Left ventricle myocardium inferior (tissue), 1 donor: ENCODE results near the gene MTIF2. TPM values are rescaled to one million over a fixed set of nuclear protein-coding genes. Genes with fewer than 3 reads are reported as not detected.
"Not testable (repeated sequence)": the region's sequence is repeated elsewhere in the genome, so short reads cannot be mapped to it uniquely, and the experiment has no call there.

Experiments used
- DNase-seq: peaks from one replicate; pipeline ENCODE4 v3.0.0-alpha.2; 2020
- H3K27ac ChIP-seq: fragments of 200-600 bp; replicated peaks from 2 replicates; pipeline ENCODE4 v1.8.0; 2021
- H3K27me3 ChIP-seq: fragments of 200-600 bp; 2 replicates; pipeline ENCODE4 v1.8.0; 2021; ENCODE audit warnings: low read depth
- H3K36me3 ChIP-seq: fragments of 200-600 bp; 2 replicates; pipeline ENCODE4 v1.8.0; 2021
- H3K4me1 ChIP-seq: fragments of 200-600 bp; 2 replicates; pipeline ENCODE4 v1.8.0; 2021
- H3K4me3 ChIP-seq: fragments of 200-600 bp; 2 replicates; pipeline ENCODE4 v1.8.0; 2021; ENCODE audit warnings: mild to moderate bottlenecking, moderate library complexity
- H3K9me3 ChIP-seq: fragments of 200-600 bp; replicated peaks from 2 replicates; pipeline ENCODE4 v1.8.0; 2021
- intact Hi-C: fragments of 100-400 bp; cut with micrococcal nuclease; formaldehyde crosslinking; loops from one replicate; pipeline ENCODE4 v1.11.0; 2022
- total RNA-seq: library from RNA; stranded (reverse); fragmentation: NEBNext Ultra II Directional; extraction: Animal tissue kit (Norgen Biotek cat#: 25700); gene quantifications from one replicate; pipeline ENCODE4 v1.2.1, GENCODE V29; 2021
- TF ChIP-seq, protein P1 (sequence below): fragments of 200-600 bp; IDR thresholded peaks from 2 replicates; pipeline ENCODE4 v1.8.0; 2021; ENCODE audit warnings: antibody characterized with exemption, mild to moderate bottlenecking, borderline replicate concordance
- donor health status: DM: no; HTN: yes; CAD: no; lungs with severe emphysema.

Gene MTIF2
- total RNA-seq, 1 donor from 2014 or later, result 53.0 TPM

DNA sequence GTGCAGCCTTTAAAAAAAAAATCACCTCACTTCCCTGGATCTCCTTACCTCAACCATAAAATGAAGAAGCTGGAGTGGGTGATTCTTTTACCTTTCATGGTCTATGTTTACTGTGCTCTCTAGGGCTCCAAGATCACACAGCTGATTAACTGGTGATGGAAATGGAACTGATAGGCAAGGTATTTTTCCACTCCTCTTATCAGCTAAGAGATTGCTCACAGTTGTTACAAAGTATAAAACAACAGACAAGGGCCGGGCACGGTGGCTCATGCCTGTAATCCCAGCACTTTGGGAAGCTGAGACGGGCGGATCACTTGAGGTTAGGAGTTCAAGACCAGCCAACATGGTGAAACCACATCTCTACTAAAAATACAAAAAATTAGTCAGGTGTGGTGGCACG is 22.0 kb downstream of the MTIF2 start:
- no peak for DNase-seq
- peaks cover 97% of the 10 kb centered on the region for H3K36me3 ChIP-seq

DNA sequence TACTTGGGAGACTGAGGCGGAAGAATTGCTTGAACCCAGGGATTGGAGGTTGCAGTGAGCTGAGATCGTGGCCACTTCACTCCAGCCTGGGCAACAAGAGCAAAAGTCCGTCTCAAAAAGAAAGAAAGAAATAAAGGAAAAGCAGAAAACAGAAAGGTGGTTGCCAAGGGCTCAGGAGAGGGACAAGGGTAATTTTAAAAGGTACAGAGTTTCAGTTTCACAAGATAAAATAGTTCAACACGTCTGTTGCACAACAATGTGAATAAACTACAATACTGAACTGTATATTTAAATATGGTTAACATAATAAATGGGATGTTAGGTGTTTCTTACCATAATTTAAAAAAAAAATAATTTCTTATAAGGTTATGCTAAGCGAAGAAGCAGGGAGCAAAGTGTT is 23.6 kb downstream of the MTIF2 start:
- Histone ChIP-seq H3K27ac (no peak overlapping the region), H3K27me3 (no peaks in the 10 kb centered on the region), H3K9me3 (no peaks in the 10 kb centered on the region), H3K36me3 (peaks cover 94% of the 10 kb centered on the region), H3K4me3 (no peak overlapping the region), H3K4me1 (no peaks in the 10 kb centered on the region)
- TF ChIP-seq, protein P1, sequence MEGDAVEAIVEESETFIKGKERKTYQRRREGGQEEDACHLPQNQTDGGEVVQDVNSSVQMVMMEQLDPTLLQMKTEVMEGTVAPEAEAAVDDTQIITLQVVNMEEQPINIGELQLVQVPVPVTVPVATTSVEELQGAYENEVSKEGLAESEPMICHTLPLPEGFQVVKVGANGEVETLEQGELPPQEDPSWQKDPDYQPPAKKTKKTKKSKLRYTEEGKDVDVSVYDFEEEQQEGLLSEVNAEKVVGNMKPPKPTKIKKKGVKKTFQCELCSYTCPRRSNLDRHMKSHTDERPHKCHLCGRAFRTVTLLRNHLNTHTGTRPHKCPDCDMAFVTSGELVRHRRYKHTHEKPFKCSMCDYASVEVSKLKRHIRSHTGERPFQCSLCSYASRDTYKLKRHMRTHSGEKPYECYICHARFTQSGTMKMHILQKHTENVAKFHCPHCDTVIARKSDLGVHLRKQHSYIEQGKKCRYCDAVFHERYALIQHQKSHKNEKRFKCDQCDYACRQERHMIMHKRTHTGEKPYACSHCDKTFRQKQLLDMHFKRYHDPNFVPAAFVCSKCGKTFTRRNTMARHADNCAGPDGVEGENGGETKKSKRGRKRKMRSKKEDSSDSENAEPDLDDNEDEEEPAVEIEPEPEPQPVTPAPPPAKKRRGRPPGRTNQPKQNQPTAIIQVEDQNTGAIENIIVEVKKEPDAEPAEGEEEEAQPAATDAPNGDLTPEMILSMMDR, result no peak
- intact Hi-C loops, result no loop called here
- DNase-seq, result no peak

More for the DNA sequence above, 22.0 kb downstream of the MTIF2 start:
- H3K4me1 ChIP-seq, result no peaks in the 10 kb centered on the region
- no peaks in the 10 kb centered on the region for H3K27me3 ChIP-seq
- no peak overlapping the region for H3K27ac ChIP-seq
- H3K4me3 ChIP-seq, result no peak overlapping the region
- TF ChIP-seq, protein P1, result no peak
- no peaks in the 10 kb centered on the region for H3K9me3 ChIP-seq
- intact Hi-C loops, result no loop called here

DNA sequence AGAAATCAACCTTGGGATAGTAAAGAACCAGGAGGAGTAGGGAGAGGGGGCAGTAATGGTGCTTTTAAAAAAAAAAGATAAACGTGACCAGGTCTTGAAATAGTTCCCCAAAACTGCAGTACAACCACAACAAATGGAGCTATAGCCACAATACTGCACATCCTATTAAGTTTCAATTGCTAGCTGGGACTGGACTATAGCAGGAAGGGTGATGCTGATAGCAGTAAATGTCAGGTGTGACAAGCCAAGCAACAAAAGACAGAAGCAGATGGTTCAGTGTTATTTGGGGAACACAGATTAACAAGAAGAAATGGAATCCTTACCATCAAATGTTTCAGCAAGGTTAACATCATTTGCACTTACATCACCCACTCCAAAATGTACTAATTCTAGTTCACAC is 26.4 kb downstream of the MTIF2 start:
- H3K27me3 ChIP-seq, result no peaks in the 10 kb centered on the region
- H3K9me3 ChIP-seq, result no peaks in the 10 kb centered on the region
- TF ChIP-seq, protein P1, result no peak
- intact Hi-C loops, result no loop called here
- no peak overlapping the region for H3K27ac ChIP-seq
- peaks cover 97% of the 10 kb centered on the region for H3K36me3 ChIP-seq
- H3K4me1 ChIP-seq, result no peaks in the 10 kb centered on the region
- no peak for DNase-seq
- no peak overlapping the region for H3K4me3 ChIP-seq

DNA sequence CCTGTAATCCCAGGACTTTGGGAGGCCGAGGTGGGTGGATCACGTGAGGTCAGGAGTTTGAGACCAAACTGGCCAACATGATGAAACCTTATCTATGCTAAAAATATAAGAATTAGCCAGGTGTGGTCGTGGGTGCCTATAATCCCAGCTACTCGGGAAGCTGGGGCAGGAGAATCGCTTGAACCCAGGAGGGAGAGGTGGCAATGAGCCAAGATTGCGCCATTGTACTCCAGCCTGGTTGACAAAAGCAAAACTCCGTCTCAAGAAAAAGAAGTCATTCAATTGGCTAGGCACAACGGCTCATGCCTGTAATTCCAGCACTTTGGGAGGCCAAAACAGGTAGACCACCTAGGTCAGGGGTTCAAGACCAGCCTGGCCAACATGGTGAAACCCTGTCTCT is 27.4 kb downstream of the MTIF2 start:
- H3K27ac ChIP-seq, intact Hi-C loops, H3K4me3 ChIP-seq, H3K4me1 ChIP-seq, H3K27me3 ChIP-seq, H3K9me3 ChIP-seq, DNase-seq: not testable (repeated sequence)
- peaks cover 96% of the 10 kb centered on the region for H3K36me3 ChIP-seq

DNA sequence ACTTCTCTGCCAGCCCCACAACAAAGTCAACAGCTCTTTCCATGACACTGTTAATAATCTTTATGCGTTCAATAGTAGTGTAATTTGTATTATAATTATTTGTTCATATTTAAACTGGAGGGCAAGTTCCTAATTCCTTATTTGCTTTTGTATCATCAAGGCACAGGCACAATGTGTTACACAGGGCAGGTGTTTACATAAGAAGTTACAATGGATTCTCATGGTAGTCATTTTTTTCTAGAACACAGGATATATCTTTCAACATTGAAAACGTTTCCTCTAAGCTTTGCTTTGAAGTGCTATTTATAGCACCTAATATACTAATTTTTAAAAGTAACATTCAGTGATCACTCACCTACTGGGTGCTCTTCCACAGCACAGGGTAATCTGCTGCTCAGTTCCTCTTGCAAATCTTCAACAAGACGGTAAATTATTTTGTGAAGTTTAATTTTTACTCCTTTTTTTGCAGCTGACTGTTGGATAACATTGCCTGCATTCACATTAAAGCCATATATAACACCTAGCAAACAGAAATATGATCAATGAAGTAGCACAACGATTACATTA is 29.3 kb downstream of the MTIF2 start:
- Histone ChIP-seq H3K27me3 (no peaks in the 10 kb centered on the region), H3K36me3 (peaks cover 96% of the 10 kb centered on the region), H3K9me3 (no peaks in the 10 kb centered on the region), H3K27ac (no peak overlapping the region), H3K4me1 (peaks cover 4% of the 10 kb centered on the region), H3K4me3 (no peak overlapping the region)
- no peak for DNase-seq
- intact Hi-C loops, result no loop called here
- TF ChIP-seq, protein P1, result no peak

DNA sequence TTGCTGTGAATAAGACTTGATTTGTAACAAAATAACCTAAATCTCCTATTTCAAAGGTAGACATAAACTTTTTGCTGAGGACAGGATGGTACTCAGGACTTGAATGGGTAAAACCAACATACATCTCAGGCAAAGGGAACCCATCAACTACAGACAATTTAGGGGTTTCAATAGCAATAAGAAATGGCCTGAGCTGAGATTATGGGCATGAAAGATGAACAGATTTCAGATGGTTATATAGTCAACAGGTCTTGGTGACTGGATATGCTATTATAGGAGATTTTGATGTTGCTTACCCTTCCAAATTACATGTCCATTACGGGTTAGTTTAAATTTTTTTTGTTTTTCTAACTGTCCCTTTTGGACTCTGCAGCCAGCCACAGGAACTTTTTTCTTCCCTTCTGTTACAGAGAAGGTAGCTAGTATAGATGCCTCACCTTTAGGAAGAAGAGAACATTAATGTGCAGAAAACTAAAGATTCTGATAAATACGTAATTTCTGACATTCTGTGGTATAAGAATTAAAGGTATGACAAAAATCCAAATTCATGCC is 32.0 kb downstream of the MTIF2 start:
- Histone ChIP-seq H3K27ac (no peak overlapping the region), H3K4me1 (peaks cover 26% of the 10 kb centered on the region), H3K4me3 (no peak overlapping the region), H3K36me3 (peaks cover 78% of the 10 kb centered on the region), H3K9me3 (no peaks in the 10 kb centered on the region), H3K27me3 (no peaks in the 10 kb centered on the region)
- intact Hi-C loops, result no loop called here
- TF ChIP-seq, protein P1, result no peak
- no peak for DNase-seq
